ENCODE results near the gene TRIM16. TPM values are rescaled to one million over a fixed set of nuclear protein-coding genes. Genes with fewer than 3 reads are reported as not detected.

The TRIM16 gene
- total and polyA plus RNA-seq, 9 of the 15 experiments (the other 6 are each of a cell fraction or from before 2014, with no cell fraction given): 3.5 to 9.2 (median 8.2) TPM

- BruUV-seq (replicated peaks): no TSS peak
- Histone ChIP-seq H3K9ac (ENCODE audit: insufficient read depth in 1 of 2, low read depth in 2 of 2, low read length in 2 of 2) (no peak overlapping the region), H3K4me1 (replicated peaks in 1 of 2; ENCODE audit: control insufficient read depth in 2 of 2, insufficient read depth in 2 of 2, low read length in 2 of 2) (peaks cover 10 to 11% of the 10 kb centered on the region in 2 experiments), H3K9me3 (replicated peaks; ENCODE audit: control insufficient read depth, insufficient read depth, low read depth, low read length) (no peaks in the 10 kb centered on the region), H3K27ac (ENCODE audit: extremely low read depth, low read depth, low read length) (no peak overlapping the region), H3K79me2 (ENCODE audit: control insufficient read depth, insufficient read depth, low read length) (no peaks in the 10 kb centered on the region), H3K4me3 (no peak overlapping the region), H3K27me3 (ENCODE audit: control insufficient read depth in 2 of 2, insufficient read depth in 2 of 2, low read length in 2 of 2) (no peaks in the 10 kb centered on the region), H4K20me1 (replicated peaks; ENCODE audit: control insufficient read depth, insufficient read depth, low read length) (no peaks in the 10 kb centered on the region), H3K9me1 (ENCODE audit: control insufficient read depth, insufficient read depth, low read length) (no peaks in the 10 kb centered on the region), H3K4me2 (ENCODE audit: insufficient read depth, low read length) (no peak overlapping the region), H2AFZ (ENCODE audit: low read depth, low read length) (no peak overlapping the region), H3K36me3 (ENCODE audit: control insufficient read depth, insufficient read depth, low read length) (no peaks in the 10 kb centered on the region)
- 92% methylated on average over 2 of the region's 6 CpGs for WGBS (ENCODE audit: insufficient coverage, low coverage, missing lambda C conversion rate)
- no peak for ATAC-seq
- ChIA-PET CTCF (ENCODE audit: low intra/inter-chr PET ratio) (no interaction called here), POLR2A (interaction anchor here (0.9 kb wide), 1 partner anchor 9 kb away, joined by 5 read pairs; no protein-coding TSS in a partner anchor)
- TF ChIP-seq RNF219 (CRISPR knock-in tag; IDR thresholded peaks at IDR 0.05) (no peak), SRSF3 (IDR thresholded peaks at IDR 0.05; ENCODE audit: insufficient read depth, low read length) (no peak), TCFL5 (CRISPR knock-in tag; conservative IDR thresholded peaks at IDR 0.05) (no peak), RNF2 (IDR thresholded peaks at IDR 0.05) (no peak), ETS1 (conservative IDR thresholded peaks at IDR 0.05; ENCODE audit: control insufficient read depth, low read depth, low read length) (no peak), SMARCA4 (IDR thresholded peaks at IDR 0.05) (no peak), NR2C2 (CRISPR knock-in tag; IDR thresholded peaks at IDR 0.05) (no peak), NR2C2 (tag; IDR thresholded peaks at IDR 0.05) (no peak)
- intact Hi-C loops (cut with micrococcal nuclease) (no loop called here), in situ Hi-C loops (cut with MboI) (no loop called here)
- no peak for DNase-seq (ENCODE audit: extremely low read depth in 1 of 4, low spot score in 3 of 4)
- FAIRE-seq: no peak
These were observed 31.2 kb downstream of the TRIM16 start for GRCh38 chr17:15652960-15653359.

Data from K562 (cell line).